WTC11 (cell line): ENCODE results near the gene GIPR. TPM values are rescaled to one million over a fixed set of nuclear protein-coding genes. Genes with fewer than 3 reads are reported as not detected.

Source experiments
- ATAC-seq: fragments of 200-7000 bp; cut with Tn5 transposase; 2 replicates; pipeline ENCODE4 v1.10.0; 2021; ENCODE audit warnings: mild to moderate bottlenecking, moderate library complexity
- Bru-seq: library from RNA; stranded (reverse); fragments of 400-500 nt; gene quantifications from one replicate; lab custom pipeline; 2021; lab: Mats Ljungman, UMichigan
- CTCF ChIA-PET: fragments of 300-600 bp; sonication (Branson Sonifier 250); formaldehyde crosslinking; loops from one replicate; lab custom pipeline; 2021; ENCODE audit warnings: antibody characterized with exemption; lab: Charles Lee
- POLR2A ChIA-PET: fragments of 350-600 bp; sonication (Branson Sonifier 250); formaldehyde crosslinking; loops from one replicate; lab custom pipeline; 2021; ENCODE audit warnings: antibody characterized with exemption; lab: Charles Lee
- DNase-seq: peaks from one replicate; pipeline ENCODE4 v3.0.0; 2021; ENCODE audit warnings: low spot score
- H3K27ac Mint-ChIP-seq: 2 replicates; pipeline ENCODE4 v1.8.0; 2021; ENCODE audit warnings: mixed read lengths
- H3K27me3 Mint-ChIP-seq: 2 replicates; pipeline ENCODE4 v1.8.0; 2021; ENCODE audit warnings: low read depth, mild to moderate bottlenecking, moderate library complexity, mixed read lengths
- H3K36me3 Mint-ChIP-seq: 2 replicates; pipeline ENCODE4 v1.8.0; 2021; ENCODE audit warnings: mixed read lengths
- H3K4me1 Mint-ChIP-seq: 2 replicates; pipeline ENCODE4 v1.8.0; 2022; ENCODE audit warnings: mixed read lengths
- H3K4me3 Mint-ChIP-seq: 2 replicates; pipeline ENCODE4 v1.8.0; 2021; ENCODE audit warnings: mild to moderate bottlenecking, moderate library complexity, mixed read lengths
- H3K9me3 Mint-ChIP-seq: 2 replicates; pipeline ENCODE4 v1.8.0; 2021; ENCODE audit warnings: mixed read lengths
- CREM ChIP-seq: sonication (generic); formaldehyde crosslinking; IDR thresholded peaks from 2 replicates; pipeline ENCODE4 v1.8.1; 2022; ENCODE audit warnings: mild to moderate bottlenecking, missing genetic modification reagents, moderate library complexity
- FOXJ3 ChIP-seq: sonication (generic); formaldehyde crosslinking; IDR thresholded peaks from 2 replicates; pipeline ENCODE4 v1.9.0; 2021; ENCODE audit warnings: missing genetic modification reagents, mild to moderate bottlenecking, borderline replicate concordance
- FOXP1 ChIP-seq: sonication (generic); formaldehyde crosslinking; IDR thresholded peaks from 2 replicates; pipeline ENCODE4 v1.8.0; 2022; ENCODE audit warnings: missing genetic modification reagents, mild to moderate bottlenecking, moderate library complexity, borderline replicate concordance
- GRHL2 ChIP-seq: fragments of 250-450 bp; sonication (Bioruptor Pico); IDR thresholded peaks from 2 replicates; pipeline ENCODE4 v1.8.0; 2022; ENCODE audit warnings: mild to moderate bottlenecking, moderate library complexity; ENCODE audit not compliant: insufficient replicate concordance, severe bottlenecking
- HMGA2 ChIP-seq: fragments of 250-450 bp; sonication (Bioruptor Pico); IDR thresholded peaks from 2 replicates; pipeline ENCODE4 v1.4.0; 2021; ENCODE audit warnings: mild to moderate bottlenecking, moderate library complexity
- MXD4 ChIP-seq: fragments of 250-450 bp; sonication (Bioruptor Pico); IDR thresholded peaks from 2 replicates; pipeline ENCODE4 v1.8.0; 2021; ENCODE audit warnings: mild to moderate bottlenecking, moderate library complexity, borderline replicate concordance
- NR1H2 ChIP-seq: sonication (generic); formaldehyde crosslinking; IDR thresholded peaks from 2 replicates; pipeline ENCODE4 v1.9.0; 2021; ENCODE audit warnings: mild to moderate bottlenecking, moderate library complexity, missing genetic modification reagents
- NR2C2 ChIP-seq: sonication (generic); formaldehyde crosslinking; IDR thresholded peaks from 2 replicates; pipeline ENCODE4 v1.8.0; 2022; ENCODE audit warnings: mild to moderate bottlenecking, missing genetic modification reagents
- ZNF121 ChIP-seq: sonication (generic); formaldehyde crosslinking; IDR thresholded peaks from 2 replicates; pipeline ENCODE4 v1.8.0; 2023; ENCODE audit warnings: missing genetic modification reagents
- ZNF138 ChIP-seq: sonication (generic); formaldehyde crosslinking; conservative IDR thresholded peaks from 2 replicates; pipeline ENCODE4 v1.8.1; 2022; ENCODE audit warnings: mild to moderate bottlenecking, moderate library complexity, missing genetic modification reagents
- ZNF232 ChIP-seq: sonication (generic); formaldehyde crosslinking; IDR thresholded peaks from 2 replicates; pipeline ENCODE4 v1.8.0; 2022; ENCODE audit warnings: mild to moderate bottlenecking, missing genetic modification reagents
- ZNF263 ChIP-seq: sonication (generic); formaldehyde crosslinking; IDR thresholded peaks from 2 replicates; pipeline ENCODE4 v1.8.1; 2022; ENCODE audit warnings: low read depth, mild to moderate bottlenecking, moderate library complexity, missing genetic modification reagents
- ZNF317 ChIP-seq: sonication (generic); formaldehyde crosslinking; IDR thresholded peaks from 2 replicates; pipeline ENCODE4 v1.8.1; 2023; ENCODE audit warnings: low read depth, mild to moderate bottlenecking, moderate library complexity, missing genetic modification reagents, borderline replicate concordance
- ZNF416 ChIP-seq: fragments of 250-450 bp; sonication (Bioruptor Pico); IDR thresholded peaks from 2 replicates; pipeline ENCODE4 v1.9.0; 2021; ENCODE audit warnings: mild to moderate bottlenecking, inconsistent platforms
- ZNF423 ChIP-seq: fragments of 250-450 bp; sonication (Bioruptor Pico); IDR thresholded peaks from 2 replicates; pipeline ENCODE4 v2.1.2; 2022; ENCODE audit warnings: mild to moderate bottlenecking, moderate library complexity
- ZNF425 ChIP-seq: fragments of 250-450 bp; sonication (Bioruptor Pico); conservative IDR thresholded peaks from 2 replicates; pipeline ENCODE4 v1.9.0; 2021; ENCODE audit warnings: mild to moderate bottlenecking
- long read RNA-seq, 3 experiments: library from RNA in 1 of 3; library from capped mRNA in 1 of 3; library from polyadenylated mRNA in 1 of 3; unstranded in 2 of 3; stranded (forward) in 1 of 3; transcript quantifications; one replicate each; pipeline ENCODE4 v2.0.0, GENCODE V29; 2021
- total RNA-seq: library from RNA; stranded (reverse); gene quantifications from 3 replicates; pipeline ENCODE4 v1.2.3, GENCODE V29; 2021
- TF ChIP-seq, protein P1 (sequence below): sonication (generic); formaldehyde crosslinking; IDR thresholded peaks from 2 replicates; pipeline ENCODE4 v1.8.1; 2023; ENCODE audit warnings: mild to moderate bottlenecking, missing genetic modification reagents
- TF ChIP-seq, protein P2 (sequence below): fragments of 250-450 bp; sonication (Bioruptor Pico); IDR thresholded peaks from 2 replicates; pipeline ENCODE4 v1.9.0; 2021; ENCODE audit warnings: moderate library complexity, mild to moderate bottlenecking, inconsistent platforms, borderline replicate concordance
- TF ChIP-seq, protein P3 (sequence below): sonication (generic); formaldehyde crosslinking; IDR thresholded peaks from 2 replicates; pipeline ENCODE4 v1.8.0; 2022; ENCODE audit warnings: mild to moderate bottlenecking, missing genetic modification reagents

GIPR gene, protein sequence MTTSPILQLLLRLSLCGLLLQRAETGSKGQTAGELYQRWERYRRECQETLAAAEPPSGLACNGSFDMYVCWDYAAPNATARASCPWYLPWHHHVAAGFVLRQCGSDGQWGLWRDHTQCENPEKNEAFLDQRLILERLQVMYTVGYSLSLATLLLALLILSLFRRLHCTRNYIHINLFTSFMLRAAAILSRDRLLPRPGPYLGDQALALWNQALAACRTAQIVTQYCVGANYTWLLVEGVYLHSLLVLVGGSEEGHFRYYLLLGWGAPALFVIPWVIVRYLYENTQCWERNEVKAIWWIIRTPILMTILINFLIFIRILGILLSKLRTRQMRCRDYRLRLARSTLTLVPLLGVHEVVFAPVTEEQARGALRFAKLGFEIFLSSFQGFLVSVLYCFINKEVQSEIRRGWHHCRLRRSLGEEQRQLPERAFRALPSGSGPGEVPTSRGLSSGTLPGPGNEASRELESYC
- 1.6 to 1.8 TPM (median 1.7 TPM) in 3 replicates for total RNA-seq
- Bru-seq, nascent RNA, result percentile 36 among the genes with signal in this experiment
- long read RNA-seq, experiment 1, partial matches to known transcripts, result 0 of 1 reads
- long read RNA-seq, experiment 1, other reads (novel, unspliced or antisense), result 0 of 1 reads
- long read RNA-seq, experiment 2, result 0 reads
- long read RNA-seq, experiment 3, result 0 reads

GRCh38 chr19:45667620-45668341, at the start of gene GIPR:
GIPR (plus strand) TSS chr19:45668221; CDS start chr19:45669521, 1,300 bp downstream.
- peak within 1 kb of the TSS; percentile 10; the same call in 1 of the 2 replicates for H3K27ac Mint-ChIP-seq
- H3K4me3 Mint-ChIP-seq, result peak within 1 kb of the TSS; percentile 73
- peaks cover 52% of the 10 kb centered on the region for H3K27me3 Mint-ChIP-seq
- H3K36me3 Mint-ChIP-seq, result no peaks in the 10 kb centered on the region
- peaks cover 23% of the 10 kb centered on the region for H3K4me1 Mint-ChIP-seq
- no peaks in the 10 kb centered on the region for H3K9me3 Mint-ChIP-seq
- ChIA-PET CTCF (interaction anchor here (0.5 to 4.8 kb wide), 9 partner anchors 10 to 764 kb away, joined by 3 to 68 read pairs (median 6); no protein-coding TSS in a partner anchor), POLR2A (interaction anchor here (0.7 to 1.2 kb wide), 3 partner anchors 9 to 26 kb away, joined by 3 to 9 read pairs (median 3); partner anchors contain the start of gene QPCTL)
- ATAC-seq (peak; percentile 14), DNase-seq (peak; percentile 72)
- TF ChIP-seq, protein P1, sequence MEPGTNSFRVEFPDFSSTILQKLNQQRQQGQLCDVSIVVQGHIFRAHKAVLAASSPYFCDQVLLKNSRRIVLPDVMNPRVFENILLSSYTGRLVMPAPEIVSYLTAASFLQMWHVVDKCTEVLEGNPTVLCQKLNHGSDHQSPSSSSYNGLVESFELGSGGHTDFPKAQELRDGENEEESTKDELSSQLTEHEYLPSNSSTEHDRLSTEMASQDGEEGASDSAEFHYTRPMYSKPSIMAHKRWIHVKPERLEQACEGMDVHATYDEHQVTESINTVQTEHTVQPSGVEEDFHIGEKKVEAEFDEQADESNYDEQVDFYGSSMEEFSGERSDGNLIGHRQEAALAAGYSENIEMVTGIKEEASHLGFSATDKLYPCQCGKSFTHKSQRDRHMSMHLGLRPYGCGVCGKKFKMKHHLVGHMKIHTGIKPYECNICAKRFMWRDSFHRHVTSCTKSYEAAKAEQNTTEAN, result no peak
- no peak for TF ChIP-seq GRHL2 (CRISPR knock-in tag)
- TF ChIP-seq, protein P2, sequence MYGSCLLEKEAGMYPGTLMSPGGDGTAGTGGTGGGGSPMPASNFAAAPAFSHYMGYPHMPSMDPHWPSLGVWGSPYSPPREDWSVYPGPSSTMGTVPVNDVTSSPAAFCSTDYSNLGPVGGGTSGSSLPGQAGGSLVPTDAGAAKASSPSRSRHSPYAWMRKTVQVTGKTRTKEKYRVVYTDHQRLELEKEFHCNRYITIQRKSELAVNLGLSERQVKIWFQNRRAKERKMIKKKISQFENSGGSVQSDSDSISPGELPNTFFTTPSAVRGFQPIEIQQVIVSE (CRISPR knock-in tag), result no peak
- TF ChIP-seq, protein P3, sequence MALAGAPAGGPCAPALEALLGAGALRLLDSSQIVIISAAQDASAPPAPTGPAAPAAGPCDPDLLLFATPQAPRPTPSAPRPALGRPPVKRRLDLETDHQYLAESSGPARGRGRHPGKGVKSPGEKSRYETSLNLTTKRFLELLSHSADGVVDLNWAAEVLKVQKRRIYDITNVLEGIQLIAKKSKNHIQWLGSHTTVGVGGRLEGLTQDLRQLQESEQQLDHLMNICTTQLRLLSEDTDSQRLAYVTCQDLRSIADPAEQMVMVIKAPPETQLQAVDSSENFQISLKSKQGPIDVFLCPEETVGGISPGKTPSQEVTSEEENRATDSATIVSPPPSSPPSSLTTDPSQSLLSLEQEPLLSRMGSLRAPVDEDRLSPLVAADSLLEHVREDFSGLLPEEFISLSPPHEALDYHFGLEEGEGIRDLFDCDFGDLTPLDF (CRISPR knock-in tag), result no peak
- TF ChIP-seq MXD4 (CRISPR knock-in tag), result no peak
- TF ChIP-seq ZNF121 (CRISPR knock-in tag), result peak; percentile 55; the same call in 1 of the 2 replicates
- TF ChIP-seq, all 79 proteins: peak for 1

DNA sequence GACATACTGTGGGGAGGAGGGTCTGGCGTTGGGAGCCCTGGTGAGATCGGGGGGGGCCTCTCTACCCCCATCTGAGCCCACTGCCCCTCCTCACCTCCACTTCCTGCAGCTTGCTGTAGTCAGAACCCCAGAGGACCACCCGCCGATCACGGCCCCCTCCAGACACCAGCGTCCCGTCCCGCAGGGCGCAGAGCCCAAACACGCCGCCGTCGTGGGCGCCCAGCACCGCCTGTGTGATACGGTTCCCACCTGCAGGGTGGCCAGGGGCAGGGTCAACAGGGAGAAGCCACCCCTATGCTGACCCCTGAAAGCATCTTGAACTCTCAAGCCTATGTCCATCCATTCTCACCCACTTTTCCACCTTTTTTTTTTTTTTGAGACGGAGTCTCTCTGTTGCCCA, 46.6 kb upstream of the GIPR start:
- Mint-ChIP-seq H3K27ac (no peak overlapping the region), H3K4me3 (no peak overlapping the region), H3K27me3 (no peaks in the 10 kb centered on the region; the same call in 1 of the 2 replicates), H3K36me3 (peaks cover 22% of the 10 kb centered on the region), H3K4me1 (0 out of 2 replicates have a peak, but pooled peaks cover 3% of the 10 kb centered on the region), H3K9me3 (no peaks in the 10 kb centered on the region)
- ATAC-seq, result no peak
- ChIA-PET CTCF (interaction anchor here (1.0 to 2.3 kb wide), 2 partner anchors 15 to 20 kb away, joined by 4 to 12 read pairs; no protein-coding TSS in a partner anchor), POLR2A (no interaction called here)
- TF ChIP-seq ZNF423 (CRISPR knock-in tag) (no peak), ZNF232 (CRISPR knock-in tag) (no peak)
- DNase-seq, result no peak

DNA sequence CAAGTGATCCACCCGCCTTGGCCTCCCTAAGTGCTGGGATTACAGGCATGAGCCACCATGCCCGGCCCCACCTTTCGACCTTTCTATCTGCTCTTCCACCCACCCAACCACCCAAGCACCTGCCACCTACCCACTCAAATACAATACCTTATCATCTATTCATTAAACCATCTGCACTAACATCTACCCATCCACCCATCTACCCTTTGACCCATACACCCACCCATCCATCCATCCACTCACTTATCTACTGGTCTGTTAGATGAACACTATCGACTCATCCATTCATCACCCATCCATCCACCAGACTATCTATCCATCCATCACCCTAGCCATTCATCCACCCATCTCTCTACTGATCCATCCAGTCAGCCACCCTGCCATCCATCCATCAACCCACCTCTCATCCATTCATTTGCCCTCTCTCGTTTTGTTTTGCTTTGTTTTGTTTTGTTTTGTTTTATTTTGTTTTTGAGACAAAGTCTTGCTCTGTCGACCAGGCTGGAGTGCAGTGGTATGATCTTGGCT, 46.0 kb upstream of the GIPR start:
- H3K27me3 Mint-ChIP-seq, result no peaks in the 10 kb centered on the region; the same call in 1 of the 2 replicates
- no peaks in the 10 kb centered on the region for H3K9me3 Mint-ChIP-seq
- no peak for TF ChIP-seq ZNF263 (CRISPR knock-in tag)
- no peak for TF ChIP-seq ZNF317 (CRISPR knock-in tag)
- TF ChIP-seq ZNF232 (CRISPR knock-in tag), result no peak
- TF ChIP-seq, all 79 proteins: peak for 0
- H3K27ac Mint-ChIP-seq, result no peak overlapping the region
- H3K4me1 Mint-ChIP-seq, result no peaks in the 10 kb centered on the region
- ChIA-PET CTCF (no interaction called here), POLR2A (no interaction called here)
- ATAC-seq (no peak), DNase-seq (no peak)
- H3K4me3 Mint-ChIP-seq, result no peak overlapping the region
- H3K36me3 Mint-ChIP-seq, result peaks cover 22% of the 10 kb centered on the region

- ChIA-PET POLR2A (no interaction called here), CTCF (no interaction called here)
- TF ChIP-seq CREM (no peak), NR1H2 (CRISPR knock-in tag) (no peak), ZNF138 (CRISPR knock-in tag) (no peak), HMGA2 (CRISPR knock-in tag) (no peak), ZNF425 (CRISPR knock-in tag) (no peak), FOXJ3 (CRISPR knock-in tag) (no peak), NR2C2 (CRISPR knock-in tag) (no peak), FOXP1 (CRISPR knock-in tag) (no peak), ZNF416 (CRISPR knock-in tag) (no peak)
- Mint-ChIP-seq H3K4me3 (no peak overlapping the region), H3K4me1 (no peaks in the 10 kb centered on the region), H3K36me3 (peaks cover 22% of the 10 kb centered on the region), H3K27me3 (no peaks in the 10 kb centered on the region; the same call in 1 of the 2 replicates), H3K9me3 (no peaks in the 10 kb centered on the region), H3K27ac (no peak overlapping the region)
- DNase-seq, result no peak
- no peak for ATAC-seq
These were observed 44.0 kb upstream of the GIPR start for GRCh38 chr19:45623984-45624383.
